Measurements from ENCODE around the gene CENPT. TPM values are rescaled to one million over a fixed set of nuclear protein-coding genes. Genes with fewer than 3 reads are reported as not detected.

CENPT gene
- total RNA-seq, 1 donor from 2014 or later: 46.3 TPM

DNA sequence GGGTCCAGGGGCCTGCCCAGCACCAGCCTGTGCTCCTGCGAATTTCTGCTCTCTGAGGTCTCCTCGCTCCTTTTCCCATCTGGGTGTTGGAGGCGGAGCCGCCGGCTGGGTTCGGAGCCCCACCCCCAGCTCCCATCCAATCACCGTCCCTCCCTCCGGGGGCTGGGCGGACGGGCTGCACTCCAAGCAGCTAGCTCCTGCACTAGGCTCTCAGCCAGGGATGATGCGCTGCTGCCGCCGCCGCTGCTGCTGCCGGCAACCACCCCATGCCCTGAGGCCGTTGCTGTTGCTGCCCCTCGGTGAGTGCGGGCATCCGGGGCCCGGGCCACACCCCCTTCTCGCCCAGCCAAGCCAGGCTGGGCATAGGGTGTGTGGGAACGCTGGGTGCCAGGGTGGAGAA is 37.2 kb upstream of the CENPT start, which contains the start of gene NRN1L:
Gene NRN1L (plus strand): TSS at position 202 of the 400 bp plus-strand sequence. CDS start 19 bp downstream, at position 221.
- no peak within 1 kb of the TSS for H3K4me3 Mint-ChIP-seq (ENCODE audit: unreplicated experiment)
- H3K4me1 Mint-ChIP-seq (ENCODE audit: unreplicated experiment): peaks cover 9% of the 10 kb centered on the region
- no peaks in the 10 kb centered on the region for H3K9me3 Mint-ChIP-seq (ENCODE audit: unreplicated experiment)
- H3K27ac Mint-ChIP-seq (ENCODE audit: unreplicated experiment): peak within 1 kb of the TSS; percentile 62
- TF ChIP-seq CTCF (IDR thresholded peaks at IDR 0.05): no peak
- peak; percentile 91 for DNase-seq (ENCODE audit: extremely low spot score, unreplicated experiment)
- H3K27me3 Mint-ChIP-seq (ENCODE audit: unreplicated experiment): no peaks in the 10 kb centered on the region
- H3K36me3 Mint-ChIP-seq (ENCODE audit: unreplicated experiment): peaks cover 19% of the 10 kb centered on the region

DNA sequence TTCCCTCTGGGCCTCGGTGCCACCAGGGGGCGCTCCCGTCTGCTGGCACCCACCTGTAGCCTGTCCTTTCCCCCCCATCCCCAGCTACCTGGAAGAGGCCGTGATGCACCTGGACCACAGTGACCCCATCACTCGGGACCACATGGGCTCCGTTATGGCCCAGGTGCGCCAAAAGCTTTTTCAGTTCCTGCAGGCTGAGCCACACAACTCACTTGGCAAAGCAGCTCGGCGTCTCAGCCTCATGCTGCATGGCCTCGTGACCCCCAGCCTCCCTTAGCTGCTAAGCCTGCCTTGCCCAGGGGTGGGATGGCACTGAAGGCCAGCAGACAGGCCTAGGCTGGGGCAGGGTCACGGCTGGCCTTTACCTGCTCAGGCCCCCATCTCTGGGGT is 36.4 kb upstream of the CENPT start:
- peaks cover 26% of the 10 kb centered on the region for H3K36me3 Mint-ChIP-seq (ENCODE audit: unreplicated experiment)
- no peak for DNase-seq (ENCODE audit: extremely low spot score, unreplicated experiment)
- H3K4me3 Mint-ChIP-seq (ENCODE audit: unreplicated experiment): no peak overlapping the region
- H3K27me3 Mint-ChIP-seq (ENCODE audit: unreplicated experiment): no peaks in the 10 kb centered on the region
- H3K9me3 Mint-ChIP-seq (ENCODE audit: unreplicated experiment): no peaks in the 10 kb centered on the region
- H3K27ac Mint-ChIP-seq (ENCODE audit: unreplicated experiment): peak overlapping the region; percentile 13
- TF ChIP-seq CTCF (IDR thresholded peaks at IDR 0.05): peak; percentile 83
- peaks cover 9% of the 10 kb centered on the region for H3K4me1 Mint-ChIP-seq (ENCODE audit: unreplicated experiment)

DNA sequence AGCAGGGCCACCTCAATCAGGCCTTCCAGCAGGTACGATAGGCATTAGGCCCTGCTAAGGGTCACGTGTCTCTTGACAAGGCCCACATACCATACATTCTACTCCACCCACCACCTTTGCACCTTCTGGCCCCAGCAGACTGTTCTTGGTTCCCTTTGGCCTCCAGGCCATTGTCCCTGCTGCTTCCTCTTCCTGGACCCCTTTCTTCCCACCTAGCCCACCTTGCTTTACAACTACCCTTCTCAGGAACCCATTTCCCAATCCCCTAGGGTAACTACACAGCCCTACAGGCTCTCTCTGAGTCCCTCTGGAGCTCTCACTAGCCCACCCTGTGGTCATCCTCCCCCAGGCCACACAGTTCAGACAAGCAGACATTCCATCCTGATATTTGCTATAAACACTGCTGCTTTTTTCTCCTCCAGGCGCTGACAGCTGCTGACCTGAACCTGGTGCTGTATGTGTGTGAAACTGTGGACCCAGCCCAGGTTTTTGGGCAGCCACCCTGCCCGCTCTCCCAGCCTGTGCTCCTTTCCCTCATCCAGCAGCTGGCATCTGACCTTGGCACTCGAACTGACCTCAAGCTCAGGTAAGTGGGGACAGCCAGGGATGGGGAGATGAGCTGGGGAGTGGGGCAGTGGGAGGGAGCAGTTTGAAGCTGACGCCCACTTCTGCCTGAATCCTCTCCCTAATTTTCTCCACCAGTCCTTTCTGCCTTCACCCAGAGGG is 35.8 kb upstream of the CENPT start:
- Mint-ChIP-seq H3K4me3 (ENCODE audit: unreplicated experiment) (no peak overlapping the region), H3K9me3 (ENCODE audit: unreplicated experiment) (no peaks in the 10 kb centered on the region), H3K4me1 (ENCODE audit: unreplicated experiment) (peaks cover 9% of the 10 kb centered on the region), H3K27ac (ENCODE audit: unreplicated experiment) (peak overlapping the region; percentile 13), H3K27me3 (ENCODE audit: unreplicated experiment) (no peaks in the 10 kb centered on the region), H3K36me3 (ENCODE audit: unreplicated experiment) (peaks cover 29% of the 10 kb centered on the region)
- no peak for TF ChIP-seq CTCF (IDR thresholded peaks at IDR 0.05)
- DNase-seq (ENCODE audit: extremely low spot score, unreplicated experiment): no peak

- H3K9me3 Mint-ChIP-seq (ENCODE audit: unreplicated experiment): no peaks in the 10 kb centered on the region
- no peak for DNase-seq (ENCODE audit: extremely low spot score, unreplicated experiment)
- TF ChIP-seq CTCF (IDR thresholded peaks at IDR 0.05): no peak
- no peak overlapping the region for H3K4me3 Mint-ChIP-seq (ENCODE audit: unreplicated experiment)
- H3K27ac Mint-ChIP-seq (ENCODE audit: unreplicated experiment): no peak overlapping the region
- peaks cover 9% of the 10 kb centered on the region for H3K4me1 Mint-ChIP-seq (ENCODE audit: unreplicated experiment)
- no peaks in the 10 kb centered on the region for H3K27me3 Mint-ChIP-seq (ENCODE audit: unreplicated experiment)
- H3K36me3 Mint-ChIP-seq (ENCODE audit: unreplicated experiment): peaks cover 34% of the 10 kb centered on the region
Measured at GRCh38 chr16:67882374-67883145, 35.1 kb upstream of the CENPT start.

GRCh38 chr16:67881621-67882161 is 34.2 kb upstream of the CENPT start:
- Mint-ChIP-seq H3K4me1 (ENCODE audit: unreplicated experiment) (peaks cover 9% of the 10 kb centered on the region), H3K27ac (ENCODE audit: unreplicated experiment) (no peak overlapping the region), H3K36me3 (ENCODE audit: unreplicated experiment) (peaks cover 37% of the 10 kb centered on the region), H3K4me3 (ENCODE audit: unreplicated experiment) (no peak overlapping the region), H3K27me3 (ENCODE audit: unreplicated experiment) (no peaks in the 10 kb centered on the region), H3K9me3 (ENCODE audit: unreplicated experiment) (no peaks in the 10 kb centered on the region)
- no peak for DNase-seq (ENCODE audit: extremely low spot score, unreplicated experiment)
- TF ChIP-seq CTCF (IDR thresholded peaks at IDR 0.05): no peak
